GM23248 (cell line): Measurements from ENCODE around the gene CPNE6.

Experiments used
- EZH2 ChIP-seq: fragments of 200-600 bp; sonication (generic); IDR thresholded peaks from 2 replicates; pipeline ENCODE4 v1.6.1; 2018; ENCODE audit warnings: antibody characterized with exemption, mild to moderate bottlenecking; ENCODE audit not compliant: insufficient read depth, poor library complexity, severe bottlenecking
- EZH2phosphoT487 ChIP-seq: fragments of 200-600 bp; sonication (generic); IDR thresholded peaks from 2 replicates; pipeline ENCODE4 v1.6.1; 2018; ENCODE audit warnings: antibody characterized with exemption, moderate library complexity, mild to moderate bottlenecking, low read depth; ENCODE audit not compliant: insufficient read depth

DNA sequence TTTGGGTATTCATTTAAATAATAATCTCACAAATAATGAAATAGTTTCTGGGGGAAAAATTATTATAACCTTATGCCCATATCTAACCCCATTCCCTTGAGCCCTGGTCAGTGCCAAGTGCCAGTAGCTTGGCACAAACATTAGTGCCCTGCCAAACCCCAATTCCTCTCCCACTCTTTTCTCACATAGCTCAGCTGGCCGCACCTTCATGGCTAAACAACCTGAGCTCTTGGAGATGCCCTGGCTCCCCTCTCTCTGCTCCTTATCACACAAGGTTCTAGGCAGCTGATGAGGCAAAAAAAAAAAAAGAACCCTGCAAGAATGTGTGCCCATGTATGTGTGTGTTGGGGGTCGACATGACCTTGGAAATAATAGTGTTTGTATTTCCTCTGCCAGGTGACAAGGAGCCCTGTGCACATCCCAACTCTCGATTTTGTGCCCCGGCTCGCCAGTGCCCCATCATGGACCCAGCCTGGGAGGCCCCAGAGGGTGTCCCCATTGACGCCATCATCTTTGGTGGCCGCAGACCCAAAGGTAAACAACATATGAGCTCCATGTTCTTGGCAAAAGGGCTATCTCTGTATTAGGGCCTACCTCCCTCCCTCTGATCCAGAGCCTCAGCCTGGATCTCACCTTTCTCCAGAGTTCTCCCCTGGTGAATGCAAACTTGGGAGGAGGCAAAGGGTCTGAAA lies 31.1 kb downstream of the CPNE6 start:
- TF ChIP-seq EZH2phosphoT487 (no peak), EZH2 (no peak)
